NAMALWA (cell line): ENCODE results near the gene MYO7B.

Experiments used
- DNase-seq: peaks from one replicate; pipeline ENCODE4 v3.0.0-alpha.2; 2015; ENCODE audit warnings: low spot score

The MYO7B gene

DNA sequence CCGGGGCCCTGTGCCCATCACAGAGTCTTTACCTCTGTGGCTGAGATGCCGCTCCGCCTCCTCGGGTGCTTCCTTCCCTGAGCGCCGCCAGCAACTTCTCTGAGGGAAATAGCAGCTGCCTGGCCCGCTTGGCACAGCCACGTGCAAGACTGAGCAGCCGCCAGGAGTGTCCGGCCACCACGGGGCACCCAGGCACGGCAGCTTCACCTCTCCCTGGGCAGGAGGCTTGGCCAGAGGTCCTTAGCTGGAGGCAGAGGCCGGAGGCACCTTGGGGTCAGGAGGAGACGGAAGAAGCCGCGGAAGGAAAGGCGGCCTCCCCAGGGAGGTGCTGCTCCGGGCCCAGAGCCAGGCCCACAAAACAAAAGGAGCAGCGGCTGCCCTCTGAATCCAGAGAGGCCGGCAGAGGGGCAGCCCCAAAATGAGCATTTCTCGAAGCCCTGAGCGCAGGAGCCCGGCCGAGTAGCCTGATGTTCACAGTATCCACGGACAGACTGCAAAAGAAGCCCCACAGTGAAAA, 145.9 kb downstream of the MYO7B start:
- DNase-seq = no peak

DNA sequence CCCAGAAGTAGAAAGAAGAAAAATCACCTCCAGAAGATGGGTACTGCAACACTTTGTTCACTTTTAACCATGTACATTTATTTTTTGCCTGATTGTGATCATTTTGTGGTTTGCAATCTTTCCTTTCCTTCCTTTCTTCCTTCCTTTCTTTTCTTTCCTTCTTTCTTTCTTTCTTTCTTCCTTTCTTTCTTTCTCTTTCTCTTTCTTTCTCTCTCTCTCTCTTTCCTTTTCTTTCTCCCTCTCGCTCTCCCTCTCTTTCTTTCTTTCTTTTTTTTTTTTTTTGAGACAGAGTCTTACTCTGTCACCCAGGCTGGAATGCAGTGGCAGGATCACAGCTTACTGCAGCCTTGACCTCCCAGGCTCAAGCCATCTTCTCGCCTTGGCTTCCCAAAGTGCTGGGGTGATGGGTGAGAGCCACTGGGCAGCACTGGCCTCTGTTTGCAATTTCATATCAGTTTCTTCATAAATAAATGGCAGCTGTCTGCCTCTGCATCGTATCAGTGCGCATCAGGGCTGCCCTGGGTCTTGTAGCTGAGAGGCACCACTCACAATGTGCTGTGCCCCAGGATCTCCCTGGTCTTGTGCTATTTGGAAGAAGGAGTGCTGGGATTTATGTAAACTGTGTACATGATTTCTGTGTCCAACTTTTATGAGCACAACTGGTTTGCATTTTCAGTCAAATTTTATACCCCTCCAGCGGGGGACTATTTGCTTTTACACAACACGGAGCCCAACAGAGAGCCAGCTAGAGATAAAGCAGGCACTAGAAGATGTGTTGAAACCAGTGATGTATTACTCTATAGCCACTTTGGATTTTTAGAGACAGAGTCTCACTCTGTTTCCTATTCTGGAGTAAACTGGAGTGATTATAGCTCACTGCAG, 146.7 kb downstream of the MYO7B start:
- DNase-seq = no peak

DNA sequence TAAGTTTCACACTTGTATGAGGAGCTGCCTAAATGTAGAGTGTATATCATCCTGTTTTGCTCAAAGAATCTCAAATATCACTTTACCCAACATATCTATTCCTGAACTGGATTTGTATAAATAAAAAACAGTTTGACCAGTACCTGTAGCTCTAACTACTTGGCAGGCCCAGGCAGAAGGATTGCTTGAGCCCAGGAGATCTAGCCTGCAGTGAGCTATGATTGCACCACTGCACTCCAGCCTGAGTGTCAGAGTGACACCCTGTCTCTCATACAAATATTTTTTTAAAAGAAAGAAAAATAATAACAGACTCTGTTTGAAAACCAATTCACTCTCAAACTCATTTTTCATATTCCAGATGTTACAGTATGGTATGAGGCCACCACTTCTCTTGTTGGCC, 147.6 kb downstream of the MYO7B start:
- no peak for DNase-seq

DNA sequence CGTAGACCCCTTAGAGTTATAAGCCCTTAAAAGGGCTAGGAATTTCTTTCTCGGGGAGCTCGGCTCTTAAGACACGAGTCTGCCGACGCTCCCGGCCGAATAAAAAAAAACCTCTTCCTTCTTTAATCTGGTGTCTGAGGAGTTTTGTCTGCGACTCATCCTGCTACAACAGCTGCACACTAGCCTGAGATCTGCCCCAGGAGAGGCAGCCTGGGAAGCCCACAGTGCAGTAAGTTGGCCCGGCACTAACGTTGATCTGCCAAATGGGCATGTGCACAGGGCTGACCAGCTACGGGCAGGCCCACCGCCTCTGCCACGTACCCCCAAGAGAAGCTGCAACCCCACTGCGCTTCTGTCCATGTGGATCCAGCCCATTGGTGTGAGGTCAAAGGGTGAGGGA, 148.3 kb downstream of the MYO7B start:
- DNase-seq = no peak

DNA sequence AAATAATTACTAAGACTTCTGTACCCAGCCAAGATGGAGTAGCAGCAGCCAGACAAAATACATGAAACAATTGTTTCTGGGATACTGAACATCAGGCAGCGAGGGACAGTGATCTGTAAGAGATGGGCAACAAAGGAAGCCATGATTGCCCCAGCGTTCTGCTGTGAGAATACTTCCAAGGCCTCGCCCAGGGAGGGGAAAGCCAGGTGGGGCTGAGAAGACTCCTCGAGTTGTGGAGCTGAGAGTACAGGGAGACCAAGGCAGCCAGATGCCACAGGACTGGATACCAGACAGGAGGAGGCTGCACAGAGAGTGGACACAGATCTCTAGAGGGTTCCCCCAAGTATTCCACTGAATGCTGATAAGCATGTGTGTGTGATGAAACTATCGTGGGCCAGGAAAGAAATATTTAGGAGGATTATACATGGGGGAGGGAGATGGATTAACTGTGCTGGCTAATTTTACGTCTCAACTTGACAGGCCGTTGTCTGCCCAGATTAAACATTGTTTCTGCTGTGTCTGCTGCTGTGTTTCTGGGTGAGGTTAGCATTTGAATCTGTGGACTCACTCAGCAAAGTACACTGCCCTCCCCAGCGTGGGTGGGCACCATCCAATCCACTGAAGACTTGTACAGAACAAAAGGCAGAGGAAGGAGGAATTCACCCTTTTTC, 150.1 kb downstream of the MYO7B start:
- no peak for DNase-seq
